GM23338 (cell line): ENCODE measurements around the gene HS6ST1. TPM values are rescaled to one million over a fixed set of nuclear protein-coding genes. Genes with fewer than 3 reads are reported as not detected.

Experiments used
- ATAC-seq: fragments of 200-7000 bp; cut with Tn5 transposase; 3 replicates; pipeline ENCODE4 v1.9.1; 2020
- DNase-seq: peaks from one replicate; pipeline ENCODE4 v3.0.0-alpha.2; 2015; ENCODE audit warnings: low spot score
- H2AFZ ChIP-seq: fragments of 200-600 bp; sonication (generic); 2 replicates; pipeline ENCODE4 v1.8.0; 2016; ENCODE audit warnings: antibody characterized with exemption, mild to moderate bottlenecking, moderate library complexity
- H3F3A ChIP-seq: fragments of 200-600 bp; sonication (generic); replicated peaks from 2 replicates; pipeline ENCODE4 v1.8.0; 2017; ENCODE audit warnings: antibody characterized with exemption, mixed run types, low read depth
- H3K27ac ChIP-seq: fragments of 200-600 bp; sonication (generic); 2 replicates; pipeline ENCODE4 v1.6.1; 2016; ENCODE audit warnings: low read depth
- H3K27me3 ChIP-seq: fragments of 200-600 bp; sonication (generic); 2 replicates; pipeline ENCODE4 v1.8.0; 2016; ENCODE audit warnings: mild to moderate bottlenecking, mixed run types, moderate library complexity; ENCODE audit not compliant: insufficient read depth
- H3K36me3 ChIP-seq: fragments of 200-600 bp; sonication (generic); 2 replicates; pipeline ENCODE4 v1.8.0; 2016; ENCODE audit warnings: mild to moderate bottlenecking; ENCODE audit not compliant: insufficient read depth
- H3K4me1 ChIP-seq: fragments of 200-600 bp; sonication (generic); 2 replicates; pipeline ENCODE4 v1.8.0; 2016; ENCODE audit warnings: mild to moderate bottlenecking, moderate library complexity; ENCODE audit not compliant: insufficient read depth
- H3K4me2 ChIP-seq: fragments of 200-600 bp; sonication (generic); 2 replicates; pipeline ENCODE4 v1.7.1; 2017; ENCODE audit warnings: mixed run types
- H3K4me3 ChIP-seq: fragments of 200-600 bp; sonication (generic); 2 replicates; pipeline ENCODE4 v1.6.1; 2016; ENCODE audit warnings: mixed run types
- H3K79me2 ChIP-seq: fragments of 200-600 bp; sonication (generic); replicated peaks from 2 replicates; pipeline ENCODE4 v1.8.0; 2017; ENCODE audit warnings: mild to moderate bottlenecking; ENCODE audit not compliant: insufficient read depth
- H3K9me2 ChIP-seq: fragments of 200-600 bp; sonication (generic); 2 replicates; pipeline ENCODE4 v1.8.0; 2017; ENCODE audit not compliant: insufficient read depth
- H4K20me1 ChIP-seq: fragments of 200-600 bp; sonication (generic); replicated peaks from 2 replicates; pipeline ENCODE4 v1.8.0; 2017; ENCODE audit warnings: mild to moderate bottlenecking; ENCODE audit not compliant: insufficient read depth
- H3K27ac Mint-ChIP-seq: 2 replicates; pipeline ENCODE4 v1.8.0; 2020; ENCODE audit warnings: inconsistent platforms, mild to moderate bottlenecking, moderate library complexity, mixed read lengths
- H3K27me3 Mint-ChIP-seq: 3 replicates; pipeline ENCODE4 v1.8.0; 2022; ENCODE audit warnings: low read depth, mild to moderate bottlenecking, moderate library complexity, mixed read lengths, inconsistent platforms; ENCODE audit not compliant: insufficient read depth, poor library complexity
- H3K36me3 Mint-ChIP-seq: 3 replicates; pipeline ENCODE4 v1.8.0; 2021; ENCODE audit warnings: low read depth, mild to moderate bottlenecking, inconsistent platforms, moderate library complexity, mixed read lengths
- H3K4me1 Mint-ChIP-seq: 3 replicates; pipeline ENCODE4 v1.8.0; 2020; ENCODE audit warnings: mild to moderate bottlenecking, inconsistent platforms, mixed read lengths
- H3K4me3 Mint-ChIP-seq: 3 replicates; pipeline ENCODE4 v1.8.0; 2021; ENCODE audit warnings: moderate library complexity, mild to moderate bottlenecking, inconsistent platforms, mixed read lengths
- H3K9me3 Mint-ChIP-seq: 3 replicates; pipeline ENCODE4 v1.8.0; 2020; ENCODE audit warnings: moderate library complexity, mild to moderate bottlenecking, inconsistent platforms, mixed read lengths
- CREB1 ChIP-seq: fragments of 250-450 bp; sonication (Bioruptor Pico); IDR thresholded peaks from 2 replicates; pipeline ENCODE4 v1.5.0; 2020; ENCODE audit warnings: low read depth, mild to moderate bottlenecking, moderate library complexity
- EZH2phosphoT487 ChIP-seq: fragments of 200-600 bp; sonication (generic); IDR thresholded peaks from one replicate; pipeline ENCODE4 v1.8.1; 2018; ENCODE audit warnings: antibody characterized with exemption; ENCODE audit not compliant: unreplicated experiment
- JUNB ChIP-seq: IDR thresholded peaks from one replicate; pipeline ENCODE4 v1.6.1; 2016; ENCODE audit warnings: antibody characterized with exemption; ENCODE audit not compliant: unreplicated experiment
- NANOG ChIP-seq: IDR thresholded peaks from 2 replicates; pipeline ENCODE4 v1.6.1; 2016; ENCODE audit warnings: antibody characterized with exemption, borderline replicate concordance
- POLR2AphosphoS5 ChIP-seq: IDR thresholded peaks from 2 replicates; pipeline ENCODE4 v1.6.1; 2016; ENCODE audit warnings: antibody characterized with exemption, low read depth
- STAT1 ChIP-seq: IDR thresholded peaks from one replicate; pipeline ENCODE4 v1.6.1; 2016; ENCODE audit warnings: antibody characterized with exemption; ENCODE audit not compliant: unreplicated experiment
- ZNF331 ChIP-seq: fragments of 250-450 bp; sonication (Bioruptor Pico); IDR thresholded peaks from 2 replicates; pipeline ENCODE4 v1.5.0; 2020; ENCODE audit warnings: low read depth, mild to moderate bottlenecking, moderate library complexity
- polyA plus RNA-seq: library from polyadenylated mRNA; unstranded; fragments of >200 nt; fragmentation: Nextera tagmentation; extraction: Ambion mirVana; gene quantifications from 2 replicates; pipeline ENCODE4 v1.2.1, GENCODE V29; 2016
- total RNA-seq: library from RNA; depleted of rRNA; stranded (reverse); fragments of >200 nt; shearing (Covaris generic); gene quantifications from 2 replicates; pipeline ENCODE4 v1.2.3, GENCODE V29; 2014
- TF ChIP-seq, protein P1 (sequence below), 2 experiments: fragments of 200-600 bp in 1 of 2; sonication (generic) in 1 of 2; conservative IDR thresholded peaks; 2 replicates each; pipeline versions ENCODE4 v1.5.1 to v1.6.1; 2016 to 2017; ENCODE audit warnings: antibody characterized with exemption in 2 of 2, low read depth in 2 of 2, mild to moderate bottlenecking in 2 of 2, moderate library complexity in 1 of 2
- TF ChIP-seq, protein P2 (sequence below): IDR thresholded peaks from 2 replicates; pipeline ENCODE4 v1.6.1; 2016; ENCODE audit warnings: antibody characterized with exemption
- TF ChIP-seq, protein P3 (sequence below): IDR thresholded peaks from one replicate; pipeline ENCODE4 v1.6.1; 2018; ENCODE audit warnings: antibody characterized with exemption; ENCODE audit not compliant: unreplicated experiment
- TF ChIP-seq, protein P4 (sequence below): fragments of 250-450 bp; sonication (Bioruptor Pico); IDR thresholded peaks from 2 replicates; pipeline ENCODE4 v1.5.0; 2020; ENCODE audit warnings: mild to moderate bottlenecking, moderate library complexity

HS6ST1 gene
- total and polyA plus RNA-seq, 2 experiments from 2014 or later = 21.1 to 106 TPM

DNA sequence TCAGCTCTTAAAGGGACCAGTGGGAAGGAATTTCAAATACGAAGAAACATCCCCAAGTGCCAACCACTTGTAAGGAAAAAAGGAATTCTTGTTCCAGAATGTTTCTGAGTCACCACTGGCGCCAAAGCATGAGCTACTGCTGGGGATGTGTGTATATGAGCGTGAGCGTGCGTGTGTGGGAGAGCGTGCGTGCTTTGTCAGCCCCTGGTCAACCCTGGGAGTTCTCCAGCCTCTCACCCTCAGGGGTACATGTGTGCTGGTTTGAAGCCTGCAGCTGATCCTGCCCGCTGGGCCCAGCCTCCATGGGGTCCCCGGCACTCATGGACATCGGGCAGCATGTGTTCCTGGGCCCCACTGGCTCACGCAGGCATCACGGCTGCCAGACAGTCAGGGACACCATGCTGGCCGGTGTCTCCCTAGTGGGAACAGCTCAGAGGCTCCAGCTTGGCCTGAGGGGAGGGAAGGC is 17.1 kb downstream of the HS6ST1 start (continued):
- TF ChIP-seq, protein P1, sequence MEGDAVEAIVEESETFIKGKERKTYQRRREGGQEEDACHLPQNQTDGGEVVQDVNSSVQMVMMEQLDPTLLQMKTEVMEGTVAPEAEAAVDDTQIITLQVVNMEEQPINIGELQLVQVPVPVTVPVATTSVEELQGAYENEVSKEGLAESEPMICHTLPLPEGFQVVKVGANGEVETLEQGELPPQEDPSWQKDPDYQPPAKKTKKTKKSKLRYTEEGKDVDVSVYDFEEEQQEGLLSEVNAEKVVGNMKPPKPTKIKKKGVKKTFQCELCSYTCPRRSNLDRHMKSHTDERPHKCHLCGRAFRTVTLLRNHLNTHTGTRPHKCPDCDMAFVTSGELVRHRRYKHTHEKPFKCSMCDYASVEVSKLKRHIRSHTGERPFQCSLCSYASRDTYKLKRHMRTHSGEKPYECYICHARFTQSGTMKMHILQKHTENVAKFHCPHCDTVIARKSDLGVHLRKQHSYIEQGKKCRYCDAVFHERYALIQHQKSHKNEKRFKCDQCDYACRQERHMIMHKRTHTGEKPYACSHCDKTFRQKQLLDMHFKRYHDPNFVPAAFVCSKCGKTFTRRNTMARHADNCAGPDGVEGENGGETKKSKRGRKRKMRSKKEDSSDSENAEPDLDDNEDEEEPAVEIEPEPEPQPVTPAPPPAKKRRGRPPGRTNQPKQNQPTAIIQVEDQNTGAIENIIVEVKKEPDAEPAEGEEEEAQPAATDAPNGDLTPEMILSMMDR (conservative IDR thresholded peaks at IDR 0.05; ENCODE audit: low read depth in 2 of 2) = no peak
- no peak for TF ChIP-seq POLR2AphosphoS5
- TF ChIP-seq, protein P2, sequence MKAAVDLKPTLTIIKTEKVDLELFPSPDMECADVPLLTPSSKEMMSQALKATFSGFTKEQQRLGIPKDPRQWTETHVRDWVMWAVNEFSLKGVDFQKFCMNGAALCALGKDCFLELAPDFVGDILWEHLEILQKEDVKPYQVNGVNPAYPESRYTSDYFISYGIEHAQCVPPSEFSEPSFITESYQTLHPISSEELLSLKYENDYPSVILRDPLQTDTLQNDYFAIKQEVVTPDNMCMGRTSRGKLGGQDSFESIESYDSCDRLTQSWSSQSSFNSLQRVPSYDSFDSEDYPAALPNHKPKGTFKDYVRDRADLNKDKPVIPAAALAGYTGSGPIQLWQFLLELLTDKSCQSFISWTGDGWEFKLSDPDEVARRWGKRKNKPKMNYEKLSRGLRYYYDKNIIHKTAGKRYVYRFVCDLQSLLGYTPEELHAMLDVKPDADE = no peak
- no peak for TF ChIP-seq STAT1
- TF ChIP-seq JUNB = no peak

DNA sequence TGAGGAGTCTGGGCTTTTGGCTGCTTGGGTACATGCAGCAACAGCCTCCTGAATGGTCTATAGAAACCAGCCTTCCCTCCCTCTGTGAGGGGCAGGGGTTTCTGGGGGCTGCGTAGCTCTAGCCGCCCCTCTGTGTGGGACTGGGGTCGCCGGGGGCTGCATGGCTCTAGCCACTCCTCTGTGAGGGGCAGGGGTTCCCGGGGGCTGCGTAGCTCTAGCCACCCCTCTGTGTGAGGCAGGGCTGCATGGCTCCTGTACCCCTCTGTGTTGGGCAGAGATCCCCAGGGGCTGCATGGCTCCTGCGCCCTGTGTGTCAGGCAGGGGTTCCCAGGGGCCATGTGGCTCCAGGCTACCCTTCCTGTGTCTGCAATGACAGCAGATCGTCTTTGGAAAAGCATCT is 17.6 kb downstream of the HS6ST1 start:
- Histone ChIP-seq H4K20me1 (peaks cover 49% of the 10 kb centered on the region), H3K4me2 (no peak overlapping the region), H3K79me2 (peaks cover 100% of the 10 kb centered on the region), H3K4me1 (peaks cover 22% of the 10 kb centered on the region), H2AFZ (no peak overlapping the region), H3F3A (no peaks in the 10 kb centered on the region), H3K9me2 (no peaks in the 10 kb centered on the region), H3K4me3 (no peak overlapping the region), H3K27me3 (no peaks in the 10 kb centered on the region), H3K36me3 (no peaks in the 10 kb centered on the region), H3K27ac (no peak overlapping the region)
- Mint-ChIP-seq H3K9me3 (no peaks in the 10 kb centered on the region; the same call in 1 of the 3 replicates), H3K36me3 (peaks cover 4% of the 10 kb centered on the region; the same call in 2 of the 3 replicates), H3K4me1 (peaks cover 45% of the 10 kb centered on the region), H3K4me3 (no peak overlapping the region), H3K27ac (no peak overlapping the region), H3K27me3 (peaks cover 4% of the 10 kb centered on the region)
- DNase-seq (no peak), ATAC-seq (no peak)
- TF ChIP-seq, protein P3, sequence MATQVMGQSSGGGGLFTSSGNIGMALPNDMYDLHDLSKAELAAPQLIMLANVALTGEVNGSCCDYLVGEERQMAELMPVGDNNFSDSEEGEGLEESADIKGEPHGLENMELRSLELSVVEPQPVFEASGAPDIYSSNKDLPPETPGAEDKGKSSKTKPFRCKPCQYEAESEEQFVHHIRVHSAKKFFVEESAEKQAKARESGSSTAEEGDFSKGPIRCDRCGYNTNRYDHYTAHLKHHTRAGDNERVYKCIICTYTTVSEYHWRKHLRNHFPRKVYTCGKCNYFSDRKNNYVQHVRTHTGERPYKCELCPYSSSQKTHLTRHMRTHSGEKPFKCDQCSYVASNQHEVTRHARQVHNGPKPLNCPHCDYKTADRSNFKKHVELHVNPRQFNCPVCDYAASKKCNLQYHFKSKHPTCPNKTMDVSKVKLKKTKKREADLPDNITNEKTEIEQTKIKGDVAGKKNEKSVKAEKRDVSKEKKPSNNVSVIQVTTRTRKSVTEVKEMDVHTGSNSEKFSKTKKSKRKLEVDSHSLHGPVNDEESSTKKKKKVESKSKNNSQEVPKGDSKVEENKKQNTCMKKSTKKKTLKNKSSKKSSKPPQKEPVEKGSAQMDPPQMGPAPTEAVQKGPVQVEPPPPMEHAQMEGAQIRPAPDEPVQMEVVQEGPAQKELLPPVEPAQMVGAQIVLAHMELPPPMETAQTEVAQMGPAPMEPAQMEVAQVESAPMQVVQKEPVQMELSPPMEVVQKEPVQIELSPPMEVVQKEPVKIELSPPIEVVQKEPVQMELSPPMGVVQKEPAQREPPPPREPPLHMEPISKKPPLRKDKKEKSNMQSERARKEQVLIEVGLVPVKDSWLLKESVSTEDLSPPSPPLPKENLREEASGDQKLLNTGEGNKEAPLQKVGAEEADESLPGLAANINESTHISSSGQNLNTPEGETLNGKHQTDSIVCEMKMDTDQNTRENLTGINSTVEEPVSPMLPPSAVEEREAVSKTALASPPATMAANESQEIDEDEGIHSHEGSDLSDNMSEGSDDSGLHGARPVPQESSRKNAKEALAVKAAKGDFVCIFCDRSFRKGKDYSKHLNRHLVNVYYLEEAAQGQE = no peak
- TF ChIP-seq CREB1 (no peak), NANOG (no peak), ZNF331 (CRISPR knock-in tag) (no peak), EZH2phosphoT487 (no peak), STAT1 (no peak), JUNB (no peak)
- TF ChIP-seq, protein P2 = no peak
- TF ChIP-seq, protein P4, sequence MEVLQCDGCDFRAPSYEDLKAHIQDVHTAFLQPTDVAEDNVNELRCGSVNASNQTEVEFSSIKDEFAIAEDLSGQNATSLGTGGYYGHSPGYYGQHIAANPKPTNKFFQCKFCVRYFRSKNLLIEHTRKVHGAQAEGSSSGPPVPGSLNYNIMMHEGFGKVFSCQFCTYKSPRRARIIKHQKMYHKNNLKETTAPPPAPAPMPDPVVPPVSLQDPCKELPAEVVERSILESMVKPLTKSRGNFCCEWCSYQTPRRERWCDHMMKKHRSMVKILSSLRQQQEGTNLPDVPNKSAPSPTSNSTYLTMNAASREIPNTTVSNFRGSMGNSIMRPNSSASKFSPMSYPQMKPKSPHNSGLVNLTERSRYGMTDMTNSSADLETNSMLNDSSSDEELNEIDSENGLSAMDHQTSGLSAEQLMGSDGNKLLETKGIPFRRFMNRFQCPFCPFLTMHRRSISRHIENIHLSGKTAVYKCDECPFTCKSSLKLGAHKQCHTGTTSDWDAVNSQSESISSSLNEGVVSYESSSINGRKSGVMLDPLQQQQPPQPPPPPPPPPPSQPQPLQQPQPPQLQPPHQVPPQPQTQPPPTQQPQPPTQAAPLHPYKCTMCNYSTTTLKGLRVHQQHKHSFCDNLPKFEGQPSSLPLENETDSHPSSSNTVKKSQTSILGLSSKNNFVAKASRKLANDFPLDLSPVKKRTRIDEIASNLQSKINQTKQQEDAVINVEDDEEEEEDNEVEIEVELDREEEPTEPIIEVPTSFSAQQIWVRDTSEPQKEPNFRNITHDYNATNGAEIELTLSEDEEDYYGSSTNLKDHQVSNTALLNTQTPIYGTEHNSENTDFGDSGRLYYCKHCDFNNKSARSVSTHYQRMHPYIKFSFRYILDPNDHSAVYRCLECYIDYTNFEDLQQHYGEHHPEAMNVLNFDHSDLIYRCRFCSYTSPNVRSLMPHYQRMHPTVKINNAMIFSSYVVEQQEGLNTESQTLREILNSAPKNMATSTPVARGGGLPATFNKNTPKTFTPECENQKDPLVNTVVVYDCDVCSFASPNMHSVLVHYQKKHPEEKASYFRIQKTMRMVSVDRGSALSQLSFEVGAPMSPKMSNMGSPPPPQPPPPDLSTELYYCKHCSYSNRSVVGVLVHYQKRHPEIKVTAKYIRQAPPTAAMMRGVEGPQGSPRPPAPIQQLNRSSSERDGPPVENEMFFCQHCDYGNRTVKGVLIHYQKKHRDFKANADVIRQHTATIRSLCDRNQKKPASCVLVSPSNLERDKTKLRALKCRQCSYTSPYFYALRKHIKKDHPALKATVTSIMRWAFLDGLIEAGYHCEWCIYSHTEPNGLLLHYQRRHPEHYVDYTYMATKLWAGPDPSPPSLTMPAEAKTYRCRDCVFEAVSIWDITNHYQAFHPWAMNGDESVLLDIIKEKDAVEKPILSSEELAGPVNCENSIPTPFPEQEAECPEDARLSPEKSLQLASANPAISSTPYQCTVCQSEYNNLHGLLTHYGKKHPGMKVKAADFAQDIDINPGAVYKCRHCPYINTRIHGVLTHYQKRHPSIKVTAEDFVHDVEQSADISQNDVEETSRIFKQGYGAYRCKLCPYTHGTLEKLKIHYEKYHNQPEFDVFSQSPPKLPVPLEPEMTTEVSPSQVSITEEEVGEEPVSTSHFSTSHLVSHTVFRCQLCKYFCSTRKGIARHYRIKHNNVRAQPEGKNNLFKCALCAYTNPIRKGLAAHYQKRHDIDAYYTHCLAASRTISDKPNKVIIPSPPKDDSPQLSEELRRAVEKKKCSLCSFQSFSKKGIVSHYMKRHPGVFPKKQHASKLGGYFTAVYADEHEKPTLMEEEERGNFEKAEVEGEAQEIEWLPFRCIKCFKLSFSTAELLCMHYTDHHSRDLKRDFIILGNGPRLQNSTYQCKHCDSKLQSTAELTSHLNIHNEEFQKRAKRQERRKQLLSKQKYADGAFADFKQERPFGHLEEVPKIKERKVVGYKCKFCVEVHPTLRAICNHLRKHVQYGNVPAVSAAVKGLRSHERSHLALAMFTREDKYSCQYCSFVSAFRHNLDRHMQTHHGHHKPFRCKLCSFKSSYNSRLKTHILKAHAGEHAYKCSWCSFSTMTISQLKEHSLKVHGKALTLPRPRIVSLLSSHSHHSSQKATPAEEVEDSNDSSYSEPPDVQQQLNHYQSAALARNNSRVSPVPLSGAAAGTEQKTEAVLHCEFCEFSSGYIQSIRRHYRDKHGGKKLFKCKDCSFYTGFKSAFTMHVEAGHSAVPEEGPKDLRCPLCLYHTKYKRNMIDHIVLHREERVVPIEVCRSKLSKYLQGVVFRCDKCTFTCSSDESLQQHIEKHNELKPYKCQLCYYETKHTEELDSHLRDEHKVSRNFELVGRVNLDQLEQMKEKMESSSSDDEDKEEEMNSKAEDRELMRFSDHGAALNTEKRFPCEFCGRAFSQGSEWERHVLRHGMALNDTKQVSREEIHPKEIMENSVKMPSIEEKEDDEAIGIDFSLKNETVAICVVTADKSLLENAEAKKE (CRISPR knock-in tag) = no peak
